Muscle of arm (tissue), 12 donors: ENCODE results near the gene ITM2C. TPM values are rescaled to one million over a fixed set of nuclear protein-coding genes. Genes with fewer than 3 reads are reported as not detected.

ENCODE experiments used
- DNase-seq: peaks from one replicate; pipeline ENCODE4 v3.0.0-alpha.2; 2013
- polyA plus RNA-seq, 12 donors: library from polyadenylated mRNA; unstranded; fragments of 120-200 nt; gene quantifications; one replicate each; pipeline ENCODE4 v1.2.1, GENCODE V29; 2013; ENCODE audit not compliant: insufficient read length in 12 of 12

The ITM2C gene
- polyA plus RNA-seq, 12 donors: 115 to 441 (median 182) TPM; not detected in 1

- DNase-seq: no peak
Observed at GRCh38 chr2:230887342-230887741, 22.6 kb downstream of the ITM2C start.

GRCh38 chr2:230888824-230889400, 24.2 kb downstream of the ITM2C start:
- DNase-seq: no peak

GRCh38 chr2:230889911-230890601, 25.3 kb downstream of the ITM2C start:
- no peak for DNase-seq

- no peak for DNase-seq
Observed at GRCh38 chr2:230890646-230891045, 25.9 kb downstream of the ITM2C start.

- no peak for DNase-seq
Observed at GRCh38 chr2:230891064-230891463, 26.3 kb downstream of the ITM2C start.

- no peak for DNase-seq
Observed at GRCh38 chr2:230891509-230891908, 26.8 kb downstream of the ITM2C start.

GRCh38 chr2:230893338-230893737, 28.6 kb downstream of the ITM2C start:
- no peak for DNase-seq

- DNase-seq: no peak
Observed at GRCh38 chr2:230893841-230894781, 29.4 kb downstream of the ITM2C start.

- DNase-seq: no peak
Observed at GRCh38 chr2:230895536-230896345, 31.0 kb downstream of the ITM2C start.

GRCh38 chr2:230896346-230897115, 31.8 kb downstream of the ITM2C start:
- no peak for DNase-seq

GRCh38 chr2:230898016-230898712, 33.4 kb downstream of the ITM2C start:
- DNase-seq: no peak

GRCh38 chr2:230898713-230899091, 34.0 kb downstream of the ITM2C start:
- no peak for DNase-seq

- DNase-seq: no peak
Observed at GRCh38 chr2:230899287-230899686, 34.5 kb downstream of the ITM2C start.

- DNase-seq: no peak
Observed at GRCh38 chr2:230899786-230900185, 35.0 kb downstream of the ITM2C start.

- no peak for DNase-seq
Observed at GRCh38 chr2:230900336-230900995, 35.7 kb downstream of the ITM2C start.

GRCh38 chr2:230901006-230901405, 36.3 kb downstream of the ITM2C start:
- DNase-seq: no peak

GRCh38 chr2:230902180-230902899, 37.6 kb downstream of the ITM2C start:
- DNase-seq: peak; percentile 31

- no peak for DNase-seq
Observed at GRCh38 chr2:230903231-230904150, 38.7 kb downstream of the ITM2C start.
